ENCODE measurements around the gene FRY. TPM values are rescaled to one million over a fixed set of nuclear protein-coding genes. Genes with fewer than 3 reads are reported as not detected.

Gene FRY
- total and polyA plus RNA-seq, 2 of the 13 experiments (the other 11 are each of a cell fraction or from before 2014, with no cell fraction given): 8.2 to 13.1 TPM

GRCh38 chr13:31982124-31982523 lies 49.5 kb upstream of the FRY start:
- CTCF ChIA-PET (ENCODE audit: low intra/inter-chr PET ratio, low total read pairs): no interaction called here
- Histone ChIP-seq H3K27me3 (ENCODE audit: control insufficient read depth in 1 of 2, insufficient read depth in 2 of 2, low read length in 2 of 2) (peaks cover 0 to 7% of the 10 kb centered on the region in 2 experiments; a peak in 2 of 5 replicates), H3K9me3 (ENCODE audit: low read length) (no peaks in the 10 kb centered on the region), H2AFZ (ENCODE audit: low read length) (no peak overlapping the region), H3K27ac (ENCODE audit: extremely low read length, insufficient read depth, low read length) (no peak overlapping the region), H3K4me3 (replicated peaks in 1 of 3; ENCODE audit: insufficient read depth in 1 of 3, low read depth in 2 of 3, low read length in 3 of 3) (no peak overlapping the region), H4K20me1 (ENCODE audit: insufficient read depth, low read length) (no peaks in the 10 kb centered on the region), H3K4me2 (ENCODE audit: low read depth, low read length) (no peak overlapping the region), H3K79me2 (ENCODE audit: insufficient read depth, low read length) (no peaks in the 10 kb centered on the region), H3K4me1 (ENCODE audit: insufficient read depth, low read length) (peaks cover 40% of the 10 kb centered on the region), H3K9ac (ENCODE audit: insufficient read depth, low read depth, low read length) (no peak overlapping the region), H3K36me3 (replicated peaks in 1 of 2; ENCODE audit: control insufficient read depth in 1 of 2, insufficient read depth in 2 of 2, low read length in 2 of 2) (no peaks in the 10 kb centered on the region)
- in situ Hi-C loops (cut with HindIII; ENCODE audit: extremely low pct_ligation_motif_present, low pct_unique_long_range_greater_than_20kb) (no loop called here), intact Hi-C loops (cut with micrococcal nuclease; ENCODE audit: unreplicated experiment) (loop anchor here (5.0 kb wide), 1 partner anchor 55 kb away; no protein-coding TSS in a partner anchor)
- 94% methylated on average over 2 of the region's 2 CpGs for WGBS (ENCODE audit: low lambda C conversion rate)
- no peak for ATAC-seq
- BruUV-seq (replicated peaks): no TSS peak
- TF ChIP-seq ARNTL (CRISPR knock-in tag; IDR thresholded peaks at IDR 0.05) (no peak), ZNF543 (CRISPR knock-in tag; IDR thresholded peaks at IDR 0.05) (no peak), ZBED4 (CRISPR knock-in tag; IDR thresholded peaks at IDR 0.05; ENCODE audit: borderline replicate concordance) (no peak), MED8 (CRISPR knock-in tag; IDR thresholded peaks at IDR 0.05; ENCODE audit: insufficient replicate concordance) (no peak), REPIN1 (CRISPR knock-in tag; IDR thresholded peaks at IDR 0.05; ENCODE audit: borderline replicate concordance, low read depth) (no peak), ERF (CRISPR knock-in tag; IDR thresholded peaks at IDR 0.05) (no peak), ZNF749 (CRISPR knock-in tag; IDR thresholded peaks at IDR 0.05; ENCODE audit: borderline replicate concordance) (no peak), KLF12 (CRISPR knock-in tag; IDR thresholded peaks at IDR 0.05; ENCODE audit: borderline replicate concordance) (no peak), ZNF724P (CRISPR knock-in tag; IDR thresholded peaks at IDR 0.05; ENCODE audit: borderline replicate concordance) (no peak), TP53 (CRISPR knock-in tag; conservative IDR thresholded peaks at IDR 0.05) (no peak), ZNF792 (CRISPR knock-in tag; IDR thresholded peaks at IDR 0.05) (no peak), POLR2AphosphoS2 (IDR thresholded peaks at IDR 0.05; ENCODE audit: low read depth, low read length) (no peak), XBP1 (CRISPR knock-in tag; IDR thresholded peaks at IDR 0.05) (no peak), NFYC (CRISPR knock-in tag; IDR thresholded peaks at IDR 0.05) (no peak), EZH2 (conservative IDR thresholded peaks at IDR 0.05; ENCODE audit: low read depth, low read length) (no peak), RBM22 (optimal IDR thresholded peaks at IDR 0.05; ENCODE audit: low read length) (no peak), NFRKB (IDR thresholded peaks at IDR 0.05) (no peak), ZSCAN20 (CRISPR knock-in tag; IDR thresholded peaks at IDR 0.05; ENCODE audit: borderline replicate concordance) (no peak), ZNF414 (CRISPR knock-in tag; IDR thresholded peaks at IDR 0.05) (no peak)
- TF ChIP-seq, protein P1, sequence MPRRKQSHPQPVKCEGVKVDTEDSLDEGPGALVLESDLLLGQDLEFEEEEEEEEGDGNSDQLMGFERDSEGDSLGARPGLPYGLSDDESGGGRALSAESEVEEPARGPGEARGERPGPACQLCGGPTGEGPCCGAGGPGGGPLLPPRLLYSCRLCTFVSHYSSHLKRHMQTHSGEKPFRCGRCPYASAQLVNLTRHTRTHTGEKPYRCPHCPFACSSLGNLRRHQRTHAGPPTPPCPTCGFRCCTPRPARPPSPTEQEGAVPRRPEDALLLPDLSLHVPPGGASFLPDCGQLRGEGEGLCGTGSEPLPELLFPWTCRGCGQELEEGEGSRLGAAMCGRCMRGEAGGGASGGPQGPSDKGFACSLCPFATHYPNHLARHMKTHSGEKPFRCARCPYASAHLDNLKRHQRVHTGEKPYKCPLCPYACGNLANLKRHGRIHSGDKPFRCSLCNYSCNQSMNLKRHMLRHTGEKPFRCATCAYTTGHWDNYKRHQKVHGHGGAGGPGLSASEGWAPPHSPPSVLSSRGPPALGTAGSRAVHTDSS (CRISPR knock-in tag; conservative IDR thresholded peaks at IDR 0.05): no peak
- no peak for FAIRE-seq
- POLR2A ChIA-PET: no interaction called here
- DNase-seq (ENCODE audit: low spot score): no peak

All from HepG2 (cell line).